C4-2B (cell line): ENCODE results near the gene ANKRD53.

Source experiments
- ZFX ChIP-seq: fragments of 450-650 bp; IDR thresholded peaks from 2 replicates; pipeline ENCODE4 v1.6.1; 2017
- TF ChIP-seq, protein P1 (sequence below): fragments of 450-650 bp; conservative IDR thresholded peaks from 2 replicates; pipeline ENCODE4 v1.5.1; 2017; ENCODE audit warnings: mild to moderate bottlenecking

DNA sequence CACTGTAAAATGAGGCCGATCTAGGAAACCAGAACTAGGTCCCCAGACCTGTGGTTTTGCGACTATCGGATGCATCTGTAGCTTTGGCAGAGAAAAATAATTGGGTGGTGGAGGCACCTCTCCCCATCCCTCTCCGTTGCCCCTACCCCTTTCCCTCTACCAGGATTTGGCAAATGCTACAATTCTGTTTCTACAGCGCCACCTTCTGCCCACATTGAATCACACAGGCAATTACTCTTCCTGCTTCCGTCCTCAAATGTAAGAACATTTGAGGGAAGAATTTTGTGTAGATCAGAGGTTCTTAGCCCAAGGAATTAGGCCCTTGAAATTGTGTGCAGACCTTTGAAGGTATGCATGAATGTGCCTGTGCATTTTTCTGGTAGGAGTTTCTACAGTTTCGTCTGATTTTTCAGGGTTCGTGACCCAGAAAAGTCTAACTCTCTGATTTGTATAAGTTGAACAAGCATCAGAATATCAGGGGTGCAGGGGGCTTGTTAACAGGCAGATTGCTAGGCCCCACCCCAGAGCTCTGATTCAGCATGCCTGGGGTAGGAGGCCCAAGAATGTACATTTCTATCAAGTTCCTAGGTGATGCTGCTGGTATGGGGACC, 31.5 kb upstream of the ANKRD53 start:
- TF ChIP-seq, protein P1, sequence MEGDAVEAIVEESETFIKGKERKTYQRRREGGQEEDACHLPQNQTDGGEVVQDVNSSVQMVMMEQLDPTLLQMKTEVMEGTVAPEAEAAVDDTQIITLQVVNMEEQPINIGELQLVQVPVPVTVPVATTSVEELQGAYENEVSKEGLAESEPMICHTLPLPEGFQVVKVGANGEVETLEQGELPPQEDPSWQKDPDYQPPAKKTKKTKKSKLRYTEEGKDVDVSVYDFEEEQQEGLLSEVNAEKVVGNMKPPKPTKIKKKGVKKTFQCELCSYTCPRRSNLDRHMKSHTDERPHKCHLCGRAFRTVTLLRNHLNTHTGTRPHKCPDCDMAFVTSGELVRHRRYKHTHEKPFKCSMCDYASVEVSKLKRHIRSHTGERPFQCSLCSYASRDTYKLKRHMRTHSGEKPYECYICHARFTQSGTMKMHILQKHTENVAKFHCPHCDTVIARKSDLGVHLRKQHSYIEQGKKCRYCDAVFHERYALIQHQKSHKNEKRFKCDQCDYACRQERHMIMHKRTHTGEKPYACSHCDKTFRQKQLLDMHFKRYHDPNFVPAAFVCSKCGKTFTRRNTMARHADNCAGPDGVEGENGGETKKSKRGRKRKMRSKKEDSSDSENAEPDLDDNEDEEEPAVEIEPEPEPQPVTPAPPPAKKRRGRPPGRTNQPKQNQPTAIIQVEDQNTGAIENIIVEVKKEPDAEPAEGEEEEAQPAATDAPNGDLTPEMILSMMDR, result peak; percentile 73
- TF ChIP-seq ZFX, result no peak
